MM.1S (cell line): Measurements from ENCODE around the gene RTP1.

Experiments used
- DNase-seq: peaks from one replicate; pipeline ENCODE4 v3.0.0-alpha.2; 2015
- H2AFZ ChIP-seq: fragments of 300-600 bp; sonication (generic); 2 replicates; pipeline ENCODE4 v1.6.0; 2016; ENCODE audit warnings: antibody characterized with exemption, low read length
- H3F3A ChIP-seq: fragments of 300-600 bp; sonication (generic); 2 replicates; pipeline ENCODE4 v1.6.1; 2016; ENCODE audit warnings: mild to moderate bottlenecking, antibody characterized with exemption, low read length, moderate library complexity, mixed read lengths; ENCODE audit not compliant: insufficient read depth
- H3K27ac ChIP-seq: fragments of 300-600 bp; sonication (generic); 2 replicates; pipeline ENCODE4 v1.5.1; 2016; ENCODE audit warnings: mild to moderate bottlenecking, low read length
- H3K27me3 ChIP-seq: fragments of 300-600 bp; sonication (generic); replicated peaks from 2 replicates; pipeline ENCODE4 v1.6.0; 2016; ENCODE audit warnings: low read length; ENCODE audit not compliant: insufficient read depth
- H3K36me3 ChIP-seq: fragments of 300-600 bp; sonication (generic); replicated peaks from 2 replicates; pipeline ENCODE4 v1.6.1; 2016; ENCODE audit warnings: mild to moderate bottlenecking, low read length, mixed read lengths; ENCODE audit not compliant: insufficient read depth
- H3K4me1 ChIP-seq: fragments of 300-600 bp; sonication (generic); 2 replicates; pipeline ENCODE4 v1.6.1; 2016; ENCODE audit warnings: low read length, mixed read lengths
- H3K4me2 ChIP-seq: fragments of 300-600 bp; sonication (generic); 2 replicates; pipeline ENCODE4 v1.6.0; 2016; ENCODE audit warnings: low read depth, low read length
- H3K4me3 ChIP-seq: fragments of 300-600 bp; sonication (generic); 2 replicates; pipeline ENCODE4 v1.5.1; 2016; ENCODE audit warnings: low read length, mixed read lengths
- H3K79me2 ChIP-seq: fragments of 300-600 bp; sonication (generic); 2 replicates; pipeline ENCODE4 v1.6.1; 2016; ENCODE audit warnings: mixed run types, low read length, mixed read lengths
- H3K9ac ChIP-seq: fragments of 300-600 bp; sonication (generic); 2 replicates; pipeline ENCODE4 v1.6.1; 2016; ENCODE audit warnings: low read length, mixed read lengths
- H3K9me2 ChIP-seq: fragments of 300-600 bp; sonication (generic); replicated peaks from 2 replicates; pipeline ENCODE4 v1.6.1; 2016; ENCODE audit warnings: mild to moderate bottlenecking, low read length, mixed read lengths; ENCODE audit not compliant: insufficient read depth
- H3K9me3 ChIP-seq: fragments of 300-600 bp; sonication (generic); replicated peaks from 2 replicates; pipeline ENCODE4 v1.6.1; 2016; ENCODE audit warnings: mild to moderate bottlenecking, low read length, mixed read lengths; ENCODE audit not compliant: insufficient read depth
- H4K20me1 ChIP-seq: fragments of 300-600 bp; sonication (generic); 2 replicates; pipeline ENCODE4 v1.6.1; 2016; ENCODE audit warnings: mild to moderate bottlenecking, low read length, moderate library complexity, mixed read lengths; ENCODE audit not compliant: insufficient read depth
- CTCF ChIP-seq: fragments of 300-600 bp; sonication (generic); IDR thresholded peaks from 2 replicates; pipeline ENCODE4 v1.5.1; 2016; ENCODE audit warnings: antibody characterized with exemption, low read length, mixed read lengths
- EZH2 ChIP-seq: fragments of 300-600 bp; sonication (generic); optimal IDR thresholded peaks from 2 replicates; pipeline ENCODE3; 2017; ENCODE audit warnings: low read depth, mild to moderate bottlenecking, antibody characterized with exemption, low read length, mixed read lengths
- EZH2phosphoT487 ChIP-seq: fragments of 300-600 bp; sonication (generic); IDR thresholded peaks from 2 replicates; pipeline ENCODE4 v1.6.1; 2018; ENCODE audit warnings: antibody characterized with exemption, low read length

The RTP1 gene

GRCh38 chr3:187213616-187214015 is 16.3 kb downstream of the RTP1 start:
- no peak for TF ChIP-seq EZH2phosphoT487
- no peak for TF ChIP-seq EZH2
- no peak for TF ChIP-seq CTCF
- Histone ChIP-seq H3K4me2 (no peak overlapping the region), H3K9me2 (no peaks in the 10 kb centered on the region), H3K9ac (no peak overlapping the region), H3F3A (no peaks in the 10 kb centered on the region), H4K20me1 (no peaks in the 10 kb centered on the region), H3K36me3 (no peaks in the 10 kb centered on the region), H2AFZ (no peak overlapping the region), H3K79me2 (no peaks in the 10 kb centered on the region), H3K27me3 (no peaks in the 10 kb centered on the region), H3K9me3 (no peaks in the 10 kb centered on the region), H3K4me1 (no peaks in the 10 kb centered on the region), H3K27ac (no peak overlapping the region), H3K4me3 (no peak overlapping the region)
- DNase-seq, result no peak

DNA sequence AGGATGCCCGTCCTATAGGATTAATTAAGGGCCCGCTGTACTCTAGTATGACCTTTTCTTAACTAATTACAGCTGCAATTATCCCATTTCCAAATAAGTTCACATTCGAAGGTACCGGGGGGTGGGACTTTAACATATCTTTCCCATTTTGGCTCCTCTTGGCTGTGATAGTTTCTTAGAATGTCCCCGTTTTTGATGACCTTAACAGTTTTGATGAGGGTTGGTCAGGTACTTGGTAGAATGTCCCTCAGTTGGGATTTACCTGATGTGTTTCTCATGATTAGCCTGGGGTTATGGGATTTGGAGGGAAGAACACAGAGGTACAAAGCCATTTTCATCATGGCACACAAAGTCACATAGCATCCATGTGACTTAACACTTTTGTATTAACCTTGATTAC is 18.2 kb downstream of the RTP1 start:
- H4K20me1 ChIP-seq, result no peaks in the 10 kb centered on the region
- no peak overlapping the region for H3K4me3 ChIP-seq
- H3K4me1 ChIP-seq, result no peaks in the 10 kb centered on the region
- no peaks in the 10 kb centered on the region for H3F3A ChIP-seq
- H3K9me2 ChIP-seq, result no peaks in the 10 kb centered on the region
- H3K9me3 ChIP-seq, result no peaks in the 10 kb centered on the region
- no peak for DNase-seq
- no peak overlapping the region for H3K4me2 ChIP-seq
- H3K9ac ChIP-seq, result no peak overlapping the region
- H3K36me3 ChIP-seq, result no peaks in the 10 kb centered on the region
- H2AFZ ChIP-seq, result no peak overlapping the region
- no peaks in the 10 kb centered on the region for H3K27me3 ChIP-seq
- TF ChIP-seq EZH2phosphoT487 (no peak), CTCF (no peak), EZH2 (no peak)
- H3K27ac ChIP-seq, result no peak overlapping the region
- no peaks in the 10 kb centered on the region for H3K79me2 ChIP-seq

- no peak for DNase-seq
- H3K4me1 ChIP-seq, result peaks cover 8% of the 10 kb centered on the region; the same call in 1 of the 2 replicates
Observed at GRCh38 chr3:187222801-187223200, 25.5 kb downstream of the RTP1 start.

More at GRCh38 chr3:187222801-187223200, 25.5 kb downstream of the RTP1 start:
- Histone ChIP-seq H3K4me3 (no peak overlapping the region), H4K20me1 (no peaks in the 10 kb centered on the region), H3K9me3 (no peaks in the 10 kb centered on the region), H3K79me2 (no peaks in the 10 kb centered on the region), H3F3A (no peaks in the 10 kb centered on the region), H2AFZ (no peak overlapping the region), H3K27ac (no peak overlapping the region), H3K36me3 (no peaks in the 10 kb centered on the region), H3K27me3 (no peaks in the 10 kb centered on the region), H3K9ac (no peak overlapping the region), H3K4me2 (no peak overlapping the region), H3K9me2 (no peaks in the 10 kb centered on the region)
- TF ChIP-seq CTCF (no peak), EZH2 (no peak), EZH2phosphoT487 (no peak)
